Loucy (cell line): ENCODE data around the gene FETUB.

Experiments used
- H2AFZ ChIP-seq: fragments of 200-600 bp; sonication (generic); 2 replicates; pipeline ENCODE4 v1.6.0; 2016; ENCODE audit warnings: antibody characterized with exemption, mild to moderate bottlenecking, low read length, moderate library complexity
- H3F3A ChIP-seq: fragments of 200-600 bp; 2 replicates; pipeline ENCODE4 v1.6.0; 2016; ENCODE audit warnings: antibody characterized with exemption, low read depth, mild to moderate bottlenecking
- H3K27me3 ChIP-seq: fragments of 200-600 bp; sonication (generic); 2 replicates; pipeline ENCODE4 v1.6.1; 2014; ENCODE audit warnings: low read length, mild to moderate bottlenecking; ENCODE audit not compliant: insufficient read depth, poor library complexity, severe bottlenecking
- H3K36me3 ChIP-seq: fragments of 200-600 bp; sonication (generic); 2 replicates; pipeline ENCODE4 v1.6.1; 2016; ENCODE audit warnings: low read length; ENCODE audit not compliant: insufficient read depth
- H3K4me1 ChIP-seq: fragments of 200-600 bp; sonication (generic); 2 replicates; pipeline ENCODE4 v1.5.1; 2014; ENCODE audit warnings: low read length, mild to moderate bottlenecking; ENCODE audit not compliant: insufficient read depth, poor library complexity, severe bottlenecking
- H3K4me2 ChIP-seq: fragments of 200-600 bp; sonication (generic); 2 replicates; pipeline ENCODE4 v1.6.0; 2014; ENCODE audit warnings: antibody characterized with exemption, low read length, low read depth, mild to moderate bottlenecking; ENCODE audit not compliant: poor library complexity, severe bottlenecking
- H3K4me3 ChIP-seq: fragments of 200-600 bp; sonication (generic); 2 replicates; pipeline ENCODE4 v1.5.1; 2014; ENCODE audit warnings: low read length, mild to moderate bottlenecking, mixed read lengths; ENCODE audit not compliant: poor library complexity, severe bottlenecking
- H3K79me2 ChIP-seq: fragments of 200-600 bp; sonication (generic); 2 replicates; pipeline ENCODE4 v1.6.1; 2014; ENCODE audit warnings: low read length; ENCODE audit not compliant: insufficient read depth
- H3K9ac ChIP-seq: fragments of 200-600 bp; sonication (generic); 2 replicates; pipeline ENCODE4 v1.6.0; 2014; ENCODE audit warnings: mild to moderate bottlenecking, low read depth, low read length, moderate library complexity; ENCODE audit not compliant: poor library complexity, severe bottlenecking
- H3K9me2 ChIP-seq: fragments of 200-600 bp; sonication (generic); replicated peaks from 2 replicates; pipeline ENCODE4 v1.6.1; 2016; ENCODE audit warnings: low read depth, low read length, mixed read lengths
- H3K9me3 ChIP-seq: fragments of 200-600 bp; sonication (generic); 2 replicates; pipeline ENCODE4 v1.6.1; 2014; ENCODE audit warnings: mild to moderate bottlenecking, antibody characterized with exemption, low read length, low read depth; ENCODE audit not compliant: insufficient read depth
- H4K20me1 ChIP-seq: fragments of 200-600 bp; sonication (generic); 2 replicates; pipeline ENCODE4 v1.6.0; 2014; ENCODE audit warnings: antibody characterized with exemption, low read length, mild to moderate bottlenecking; ENCODE audit not compliant: insufficient read depth, poor library complexity, severe bottlenecking
- CTCF ChIP-seq: fragments of 200-600 bp; sonication (generic); conservative IDR thresholded peaks from 2 replicates; pipeline ENCODE4 v1.5.1; 2014; ENCODE audit warnings: mild to moderate bottlenecking, antibody characterized with exemption, low read length
- EZH2phosphoT487 ChIP-seq: fragments of 200-600 bp; IDR thresholded peaks from 2 replicates; pipeline ENCODE4 v1.6.1; 2018; ENCODE audit warnings: antibody characterized with exemption, mild to moderate bottlenecking, moderate library complexity, borderline replicate concordance

Gene FETUB

GRCh38 chr3:186593862-186594261, 46.3 kb upstream of the FETUB start:
- Histone ChIP-seq H4K20me1 (no peaks in the 10 kb centered on the region), H3K4me3 (no peak overlapping the region), H3F3A (no peaks in the 10 kb centered on the region), H3K9ac (no peak overlapping the region), H2AFZ (no peak overlapping the region), H3K9me3 (no peaks in the 10 kb centered on the region), H3K4me1 (peaks cover 7% of the 10 kb centered on the region), H3K36me3 (no peaks in the 10 kb centered on the region), H3K27me3 (no peaks in the 10 kb centered on the region), H3K79me2 (no peaks in the 10 kb centered on the region), H3K4me2 (no peak overlapping the region), H3K9me2 (no peaks in the 10 kb centered on the region)
- no peak for TF ChIP-seq CTCF
- no peak for TF ChIP-seq EZH2phosphoT487

- Histone ChIP-seq H2AFZ (no peak overlapping the region; the same call in 1 of the 2 replicates), H3K4me3 (no peak overlapping the region), H3K9ac (no peak overlapping the region), H3F3A (no peaks in the 10 kb centered on the region), H3K4me1 (peaks cover 7% of the 10 kb centered on the region), H3K79me2 (no peaks in the 10 kb centered on the region), H3K4me2 (no peak overlapping the region), H4K20me1 (no peaks in the 10 kb centered on the region), H3K9me3 (no peaks in the 10 kb centered on the region), H3K9me2 (no peaks in the 10 kb centered on the region), H3K36me3 (no peaks in the 10 kb centered on the region), H3K27me3 (no peaks in the 10 kb centered on the region)
- no peak for TF ChIP-seq CTCF
- no peak for TF ChIP-seq EZH2phosphoT487
Measured at GRCh38 chr3:186594591-186595113, 45.5 kb upstream of the FETUB start.

- no peaks in the 10 kb centered on the region for H3K27me3 ChIP-seq
- TF ChIP-seq EZH2phosphoT487 = no peak
- no peak for TF ChIP-seq CTCF
- H3K79me2 ChIP-seq = no peaks in the 10 kb centered on the region
- no peaks in the 10 kb centered on the region for H3F3A ChIP-seq
- H3K9me3 ChIP-seq = no peaks in the 10 kb centered on the region
- H3K36me3 ChIP-seq = no peaks in the 10 kb centered on the region
- H3K4me1 ChIP-seq = no peaks in the 10 kb centered on the region
- no peak overlapping the region for H3K4me2 ChIP-seq
- no peak overlapping the region for H3K4me3 ChIP-seq
- no peak overlapping the region for H2AFZ ChIP-seq
- no peak overlapping the region for H3K9ac ChIP-seq
- H4K20me1 ChIP-seq = no peaks in the 10 kb centered on the region
- no peaks in the 10 kb centered on the region for H3K9me2 ChIP-seq
Measured at GRCh38 chr3:186596568-186597287, 43.5 kb upstream of the FETUB start.
